NCI-H345 treated with DMSO at 0.1 percent for 48 hours (cell line): ENCODE results near the gene WDR70.
"Not testable (repeated sequence)": the region's sequence is repeated elsewhere in the genome, so short reads cannot be mapped to it uniquely, and the experiment has no call there.

Source experiments
- DNase-seq: peaks from one replicate; lab custom pipeline; 2025; ENCODE audit not compliant: unreplicated experiment; lab: John Stamatoyannopoulos, UW

The WDR70 gene

GRCh38 chr5:37453252-37453651, 74.1 kb downstream of the WDR70 start:
- DNase-seq: not testable (repeated sequence)

DNA sequence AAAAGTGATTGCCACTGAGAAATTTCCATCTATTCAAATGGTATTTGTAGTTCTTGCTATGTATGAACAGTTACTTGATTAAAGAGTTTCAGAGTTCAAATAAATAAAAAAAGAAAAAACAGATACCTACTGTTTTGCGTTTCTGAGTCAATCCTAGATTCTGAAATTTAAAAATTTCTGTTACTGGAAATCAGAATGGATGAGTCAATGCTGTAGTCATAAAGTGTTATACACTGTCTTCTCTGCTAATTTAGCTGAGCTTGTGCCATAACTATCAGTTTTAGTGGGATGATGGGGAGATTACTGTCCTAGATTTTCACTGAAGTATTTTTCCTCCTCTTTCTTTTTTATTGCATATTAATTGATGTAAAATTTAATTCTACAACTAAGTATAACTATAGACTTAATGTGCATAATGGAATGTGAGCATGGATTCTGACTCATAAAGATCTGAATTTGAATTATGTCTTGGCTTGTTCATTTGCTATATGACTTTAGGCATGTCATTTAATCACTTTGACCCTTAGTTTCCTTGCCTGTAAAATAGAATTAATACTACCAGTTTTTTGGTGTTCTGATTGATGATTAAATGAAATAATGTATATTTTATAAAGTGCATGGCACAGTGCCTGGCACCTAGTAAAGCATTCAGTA, 75.4 kb downstream of the WDR70 start:
- DNase-seq: not testable (repeated sequence)

DNA sequence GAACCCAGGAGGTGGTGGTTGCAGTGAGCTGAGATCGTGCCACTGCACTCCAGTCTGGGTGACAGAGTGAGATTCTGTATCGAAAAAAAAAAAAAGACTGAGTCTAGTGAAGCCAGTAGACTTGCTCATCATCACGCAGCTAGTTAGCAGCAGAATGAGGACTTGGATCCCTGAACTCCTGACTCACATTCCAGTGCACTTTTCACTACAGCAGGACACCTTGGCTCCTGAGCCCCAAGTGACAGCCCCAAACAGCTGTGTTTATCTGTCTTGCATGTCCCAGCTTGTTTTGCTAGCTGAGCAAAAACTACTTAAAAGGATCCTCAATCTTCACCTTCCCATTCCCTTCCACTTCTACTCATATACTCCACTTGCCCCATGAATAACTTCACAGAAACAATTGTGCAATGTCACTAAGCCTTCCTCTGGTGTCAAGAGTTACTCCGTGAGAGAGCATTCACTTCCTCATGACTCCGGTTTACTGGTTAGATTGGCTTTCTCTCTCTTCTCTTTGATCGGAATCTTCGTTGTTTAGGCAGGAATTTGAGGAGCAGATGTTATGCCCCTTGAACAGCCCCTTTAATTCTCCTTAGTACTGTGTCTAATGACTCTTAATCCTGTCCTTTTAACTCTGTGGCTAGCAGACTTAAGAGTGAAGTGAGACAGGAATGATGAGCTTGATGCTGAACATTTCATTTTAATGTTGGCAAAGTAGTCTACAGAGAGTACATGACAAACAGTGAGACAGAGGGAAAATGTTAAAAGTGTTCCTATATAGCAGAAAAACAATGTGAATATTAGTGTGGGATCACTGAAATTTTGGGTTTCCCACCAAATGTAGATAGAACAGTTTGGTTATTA, 84.3 kb downstream of the WDR70 start:
- DNase-seq: not testable (repeated sequence)

DNA sequence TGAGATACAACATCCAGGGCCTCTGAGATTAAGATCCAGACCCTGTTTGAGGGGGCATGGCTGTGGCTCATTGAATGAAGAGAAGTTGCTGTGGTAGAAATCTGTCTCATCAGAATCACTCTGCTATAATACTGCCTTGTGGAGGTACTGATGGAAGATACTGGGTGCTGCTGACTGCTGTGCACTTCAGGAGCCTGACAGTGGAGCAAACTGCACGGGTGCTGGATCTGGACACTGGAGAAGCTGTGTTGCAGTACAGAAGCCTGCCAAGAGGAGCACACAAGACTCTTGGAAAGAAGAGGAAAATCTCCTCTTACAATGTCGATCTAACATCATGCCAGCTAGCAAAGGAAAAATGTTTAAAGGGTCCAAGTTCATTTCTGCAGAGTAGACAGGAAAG, 85.5 kb downstream of the WDR70 start:
- not testable (repeated sequence) for DNase-seq

DNA sequence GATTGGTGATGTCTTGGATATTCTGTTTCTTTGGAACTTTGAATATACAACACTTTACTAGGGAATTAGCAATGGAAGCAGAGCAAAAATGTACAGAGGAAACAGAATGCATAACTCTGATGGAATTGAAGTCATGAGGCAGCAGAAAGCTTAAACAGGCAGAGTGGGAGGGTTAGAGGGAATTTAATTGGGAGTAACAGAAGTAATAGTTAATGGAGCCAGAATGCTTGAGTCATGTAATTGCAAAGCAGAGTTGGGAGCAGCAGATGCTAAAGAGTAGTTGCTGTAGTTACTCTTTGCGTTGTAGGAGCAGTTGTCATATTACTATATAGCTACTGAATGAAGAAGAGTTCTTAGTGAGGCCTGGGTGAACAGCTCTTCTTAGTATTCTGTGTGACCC, 90.3 kb downstream of the WDR70 start:
- DNase-seq: not testable (repeated sequence)

- DNase-seq: no peak
These were observed 92.6 kb downstream of the WDR70 start for GRCh38 chr5:37471666-37472197.

DNA sequence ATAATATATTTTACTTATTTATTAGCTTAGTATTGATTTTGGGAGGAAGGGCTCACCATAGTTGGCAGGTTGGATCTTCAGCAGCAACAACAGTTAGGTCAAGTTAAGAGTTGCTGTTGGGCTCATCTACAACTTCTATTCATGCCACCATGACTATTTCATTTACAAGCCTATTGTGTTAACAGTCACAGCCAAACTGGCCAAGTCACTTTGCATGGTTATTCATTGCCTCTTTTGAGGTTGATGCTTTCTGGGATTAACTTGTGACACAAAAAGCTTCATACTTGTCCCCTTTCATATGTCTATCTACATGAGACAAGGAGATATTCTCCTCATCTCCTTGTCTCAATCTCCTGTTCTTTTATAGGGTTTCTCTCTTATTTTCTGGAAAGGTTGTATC, 98.3 kb downstream of the WDR70 start:
- no peak for DNase-seq

GRCh38 chr5:37478121-37478894, 99.2 kb downstream of the WDR70 start:
- DNase-seq: no peak

GRCh38 chr5:37481395-37481794, 102.3 kb downstream of the WDR70 start:
- not testable (repeated sequence) for DNase-seq

DNA sequence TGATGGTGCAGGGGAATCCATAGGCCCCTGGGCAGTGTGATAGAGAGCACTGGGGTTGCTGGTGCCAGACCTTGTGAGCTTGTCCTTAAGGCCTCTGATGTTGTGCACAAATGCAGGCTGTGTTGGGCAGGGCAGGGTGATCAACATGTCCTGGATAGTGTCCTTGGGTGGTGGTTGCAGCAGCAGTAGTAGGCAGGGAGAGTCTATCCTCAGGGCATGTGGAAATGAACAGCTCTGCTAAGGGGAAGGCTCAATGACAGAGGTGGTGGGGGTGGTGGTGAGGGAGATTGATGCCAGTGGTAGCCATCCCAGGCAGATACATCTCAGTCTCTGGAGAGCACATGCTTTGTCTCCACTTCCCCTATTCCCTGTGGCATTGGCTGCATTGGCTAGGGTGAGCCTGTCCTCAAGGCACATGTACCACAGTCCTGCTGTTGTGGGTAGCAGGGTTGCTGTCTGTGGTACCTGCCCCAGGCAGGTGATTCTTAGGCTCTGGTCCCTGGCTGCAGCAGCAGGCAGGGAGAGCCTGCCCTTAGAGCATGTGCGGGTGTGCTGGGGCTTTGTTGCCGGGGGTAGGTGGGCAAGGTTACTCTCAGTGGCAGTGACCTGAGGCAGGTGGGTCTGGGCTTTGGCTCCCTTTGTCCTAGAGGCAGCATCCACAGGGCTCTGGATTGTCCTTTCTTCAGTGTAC, 111.1 kb downstream of the WDR70 start:
- DNase-seq: no peak

GRCh38 chr5:37490931-37491330, 111.8 kb downstream of the WDR70 start:
- DNase-seq: no peak

DNA sequence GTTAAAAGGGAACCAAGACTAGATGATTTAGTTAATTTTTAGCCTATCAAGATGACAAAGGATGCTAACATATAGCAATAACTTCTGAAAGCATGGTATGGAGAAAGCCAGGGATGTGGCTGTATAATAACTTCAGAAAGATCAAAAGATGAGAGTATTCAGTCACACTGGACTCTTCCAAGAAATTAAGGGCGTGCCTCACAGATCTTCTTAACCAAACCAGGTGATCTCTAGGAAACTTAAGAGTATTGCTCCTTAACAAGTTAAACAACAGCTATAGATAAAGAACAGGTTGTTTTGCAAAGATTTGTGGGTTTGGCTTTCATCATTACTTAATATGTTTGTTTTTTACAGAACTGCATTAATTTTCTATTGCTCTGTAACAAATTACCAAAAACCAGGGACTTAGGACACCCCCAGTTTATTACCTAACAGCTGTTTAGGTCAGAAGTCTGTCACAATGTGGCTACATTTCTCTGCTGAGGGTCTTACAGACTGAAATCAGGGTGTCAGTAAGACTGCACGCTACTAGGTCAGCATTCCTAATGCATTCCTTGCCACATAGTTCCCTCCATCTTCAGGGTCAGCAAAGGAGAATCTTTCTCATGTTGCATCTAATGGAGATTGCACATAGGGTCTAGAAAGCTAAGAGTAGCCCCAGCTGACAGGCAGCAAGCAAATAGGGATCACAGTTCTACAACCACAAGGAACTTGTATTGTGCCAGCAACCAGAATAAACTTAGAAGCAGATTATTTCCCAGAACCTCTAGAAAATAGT, 113.8 kb downstream of the WDR70 start:
- DNase-seq: no peak

DNA sequence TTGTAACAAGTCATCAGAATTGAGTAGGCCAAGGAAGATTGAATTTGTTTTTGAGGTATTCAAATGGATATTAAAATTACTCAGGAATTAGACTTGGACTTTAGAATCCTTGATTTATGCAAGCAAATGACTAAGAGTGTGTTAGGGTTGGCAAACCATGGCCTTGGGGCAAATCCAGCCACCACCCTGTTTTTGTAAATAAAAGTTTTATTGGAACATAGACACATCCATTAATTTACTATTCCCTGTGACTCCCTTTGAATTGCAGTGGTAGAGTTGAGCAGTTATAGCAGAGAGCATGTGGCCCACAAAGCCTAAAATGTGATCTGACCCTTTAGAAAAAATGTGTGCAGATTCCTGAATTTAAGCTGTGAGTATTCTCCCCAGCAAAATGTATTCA, 115.6 kb downstream of the WDR70 start:
- DNase-seq: no peak

DNA sequence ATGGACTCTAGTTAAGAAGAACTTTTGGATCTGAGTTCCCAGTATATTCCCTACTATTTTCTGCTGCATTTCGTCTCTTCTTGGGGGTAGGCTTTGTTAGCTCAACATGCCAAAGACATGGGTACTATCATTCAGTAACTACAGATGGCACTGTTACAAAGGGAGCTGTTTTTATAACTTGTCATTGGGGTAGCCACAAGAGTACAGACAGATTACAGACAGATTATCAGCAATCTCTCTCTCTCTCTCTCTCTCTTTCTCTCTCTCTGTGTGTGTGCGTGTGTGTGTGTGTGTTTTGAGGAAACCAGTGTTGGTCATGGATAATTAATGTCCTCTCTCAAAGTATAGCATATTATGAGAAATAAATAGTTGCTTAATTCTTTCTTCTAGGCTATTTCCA, 116.1 kb downstream of the WDR70 start:
- DNase-seq: no peak

DNA sequence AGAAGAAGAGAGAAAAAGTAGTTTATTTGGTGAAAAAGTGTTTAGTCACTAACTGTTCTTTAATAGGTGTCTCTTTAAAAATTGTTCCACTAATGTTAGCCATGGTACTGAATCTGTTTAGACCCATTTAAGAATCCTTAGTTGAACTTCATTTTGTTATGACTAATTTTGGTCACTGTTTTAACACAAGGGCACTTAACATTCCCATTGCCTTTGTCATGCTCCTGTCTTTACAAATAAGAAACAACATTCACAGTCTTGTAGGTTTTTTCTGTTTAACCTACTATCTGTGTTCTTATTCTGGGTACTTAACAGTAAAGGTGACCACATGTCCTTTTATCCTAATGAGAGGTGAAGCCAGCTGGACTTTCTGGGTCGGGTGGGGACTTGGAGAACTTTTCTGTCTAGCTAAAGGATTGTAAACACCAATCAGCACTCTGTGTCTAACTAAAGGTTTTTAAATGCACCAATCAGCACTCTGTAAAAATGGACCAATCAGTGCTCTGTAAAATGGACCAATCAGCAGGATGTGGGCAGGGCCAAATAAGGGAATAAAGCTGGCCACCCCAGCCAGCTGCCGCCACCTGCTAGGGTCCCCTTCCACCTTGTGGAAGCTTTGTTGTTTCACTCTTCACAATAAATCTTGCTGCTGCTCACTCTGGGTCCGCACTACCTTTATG, 116.7 kb downstream of the WDR70 start:
- no peak for DNase-seq

DNA sequence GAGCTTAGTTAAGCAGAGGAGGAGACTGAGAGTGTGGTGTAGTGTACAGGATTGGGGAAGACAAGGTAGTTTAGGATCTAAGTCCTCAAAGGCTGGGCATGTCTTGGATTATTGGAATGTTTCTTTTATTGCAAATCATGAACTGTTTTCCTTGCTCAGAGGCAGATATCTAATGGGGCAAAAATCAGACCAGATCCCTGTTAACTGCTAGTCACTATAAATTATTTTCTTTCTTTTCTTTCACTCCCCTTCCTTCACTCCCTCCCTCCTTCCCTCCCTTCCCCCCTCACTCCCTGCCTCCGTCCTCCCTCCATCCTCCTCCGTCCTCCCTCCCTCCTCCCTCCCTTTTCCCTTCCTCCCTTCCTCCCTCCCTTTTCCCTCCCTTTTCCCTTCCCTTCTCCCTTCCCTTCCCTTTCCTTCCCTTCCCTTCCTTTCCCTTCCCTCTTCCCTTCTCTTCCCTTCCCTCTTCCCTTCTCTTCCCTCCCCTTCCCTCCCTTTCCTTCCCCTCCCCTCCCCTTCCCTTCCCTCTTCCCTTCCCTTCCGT, 117.9 kb downstream of the WDR70 start:
- DNase-seq: no peak

DNA sequence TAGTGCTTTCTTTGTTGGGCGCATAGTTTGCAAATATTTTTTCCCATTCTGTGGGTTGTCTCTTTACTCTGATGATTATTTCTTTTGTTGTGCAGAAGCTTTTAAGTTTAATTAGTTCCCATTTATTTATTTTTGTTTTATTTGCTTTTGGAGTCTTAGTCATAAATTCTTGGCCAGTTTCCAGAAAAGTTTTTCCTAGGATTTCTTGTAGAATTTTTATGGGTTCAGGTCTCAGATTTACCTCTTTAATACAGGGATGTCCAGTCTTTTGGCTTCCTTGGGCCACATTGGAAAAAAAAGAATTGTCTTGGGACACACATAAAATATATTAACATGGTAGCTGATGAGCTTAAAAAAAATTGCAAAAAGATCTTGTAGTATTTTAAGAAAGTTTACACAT, 122.0 kb downstream of the WDR70 start:
- no peak for DNase-seq

- DNase-seq: no peak
These were observed 127.1 kb downstream of the WDR70 start for GRCh38 chr5:37506241-37506640.

- no peak for DNase-seq
These were observed 127.6 kb downstream of the WDR70 start for GRCh38 chr5:37506722-37507121.
